ENCODE measurements around the gene CHST8. TPM values are rescaled to one million over a fixed set of nuclear protein-coding genes. Genes with fewer than 3 reads are reported as not detected.

The CHST8 gene
- total and polyA plus RNA-seq, 4 experiments from 2014 or later, result not detected

DNA sequence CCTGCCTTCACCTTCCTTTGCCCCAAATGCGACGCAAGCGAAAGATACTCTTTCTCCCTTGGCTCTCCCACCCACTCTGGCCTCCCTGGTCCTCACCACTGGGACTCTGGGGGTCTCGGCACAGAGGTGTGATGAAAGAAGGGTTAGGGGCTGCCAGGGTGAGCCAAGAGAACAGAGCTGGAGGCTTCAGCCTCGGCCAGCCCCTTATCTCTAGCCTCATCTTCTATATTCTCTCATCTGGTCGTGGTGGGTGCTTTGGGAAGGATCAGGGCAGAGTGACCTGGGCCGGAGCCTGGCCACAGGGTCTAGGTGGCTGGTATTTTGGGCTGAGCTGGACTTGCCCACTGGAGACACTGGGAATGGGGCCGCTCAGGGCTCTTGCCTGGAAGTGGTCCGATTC is 103.8 kb downstream of the CHST8 start:
- H3K4me1 Mint-ChIP-seq, result no peaks in the 10 kb centered on the region
- no peak for DNase-seq
- no peaks in the 10 kb centered on the region for H3K4me1 ChIP-seq (ENCODE audit: insufficient read depth, low read length)
- no peaks in the 10 kb centered on the region for H3K27me3 ChIP-seq (ENCODE audit: insufficient read depth, low read length)
- no peaks in the 10 kb centered on the region for H3K36me3 ChIP-seq (ENCODE audit: insufficient read depth, low read length)
- H3K27ac ChIP-seq (ENCODE audit: low read depth, low read length), result no peak overlapping the region
- ChIA-PET CTCF (ENCODE audit: partially characterized antibody) (no interaction called here), POLR2A (ENCODE audit: partially characterized antibody) (no interaction called here)
- no peak overlapping the region for H3K4me3 Mint-ChIP-seq
- peaks cover 0 to 9% (median 0%) of the 10 kb centered on the region in 8 donors for H3K9me3 Mint-ChIP-seq
- H3K27ac Mint-ChIP-seq, result no peak overlapping the region
- H3K9me3 ChIP-seq (ENCODE audit: control insufficient read depth in 1 of 2, low read length in 2 of 2), result no peaks in the 10 kb centered on the region
- H3K27me3 Mint-ChIP-seq, result peaks cover 3 to 25% of the 10 kb centered on the region in 2 donors
- no peaks in the 10 kb centered on the region for H3K36me3 Mint-ChIP-seq
- no peak overlapping the region for H3K4me3 ChIP-seq (ENCODE audit: low read length in 2 of 2)
- intact Hi-C loops (cut with micrococcal nuclease), result no loop called here

GRCh38 chr19:33726756-33727155 is 105.0 kb downstream of the CHST8 start:
- H3K9me3 ChIP-seq (ENCODE audit: control insufficient read depth in 1 of 2, low read length in 2 of 2), result no peaks in the 10 kb centered on the region
- Mint-ChIP-seq H3K27me3 (peaks cover 3 to 23% of the 10 kb centered on the region in 2 donors), H3K27ac (no peak overlapping the region), H3K4me3 (no peak overlapping the region), H3K36me3 (no peaks in the 10 kb centered on the region), H3K9me3 (peaks cover 0 to 9% (median 0%) of the 10 kb centered on the region in 8 donors), H3K4me1 (no peaks in the 10 kb centered on the region)
- POLR2A ChIA-PET (ENCODE audit: partially characterized antibody), result no interaction called here
- no peaks in the 10 kb centered on the region for H3K36me3 ChIP-seq (ENCODE audit: insufficient read depth, low read length)
- H3K4me3 ChIP-seq (ENCODE audit: low read length in 2 of 2), result no peak overlapping the region
- intact Hi-C loops (cut with micrococcal nuclease), result no loop called here
- DNase-seq, result no peak
- CTCF ChIA-PET (ENCODE audit: partially characterized antibody), result no interaction called here
- H3K27ac ChIP-seq (ENCODE audit: low read depth, low read length), result no peak overlapping the region
- no peaks in the 10 kb centered on the region for H3K4me1 ChIP-seq (ENCODE audit: insufficient read depth, low read length)
- no peaks in the 10 kb centered on the region for H3K27me3 ChIP-seq (ENCODE audit: insufficient read depth, low read length)

DNA sequence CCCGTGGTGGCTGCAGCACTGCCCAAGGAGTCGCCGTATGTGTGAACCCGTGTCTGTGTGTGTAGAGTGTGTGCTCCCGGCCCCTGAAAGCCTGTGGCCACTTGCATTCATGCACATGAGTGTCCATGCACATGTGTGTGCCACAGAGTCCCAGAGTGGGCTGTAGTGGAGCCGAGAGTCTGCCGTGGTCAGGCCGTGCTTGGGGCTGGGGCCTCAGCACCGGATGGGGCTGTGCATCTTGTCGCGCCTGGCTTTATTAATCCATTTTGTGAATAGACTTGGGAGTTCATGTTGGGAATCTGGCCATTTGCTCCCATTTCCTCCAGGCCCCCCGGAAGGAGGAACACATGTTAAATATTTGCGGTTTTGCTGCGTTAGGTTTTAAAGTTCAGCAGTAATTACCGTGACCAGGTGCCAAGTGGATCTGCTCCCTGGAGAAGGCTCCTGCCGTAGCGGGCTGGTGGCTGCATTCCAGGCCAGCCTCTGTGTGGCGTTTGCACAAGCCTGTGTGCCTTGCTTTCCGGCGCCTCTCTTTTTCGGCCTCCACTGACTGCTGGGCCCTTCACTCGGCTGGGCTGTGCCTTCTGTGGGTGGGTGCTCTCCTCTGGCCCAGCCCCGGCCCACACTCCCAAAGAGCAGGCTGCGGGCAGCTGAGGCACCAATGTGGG is 105.7 kb downstream of the CHST8 start:
- Histone ChIP-seq H3K27me3 (ENCODE audit: insufficient read depth, low read length) (no peaks in the 10 kb centered on the region), H3K27ac (ENCODE audit: low read depth, low read length) (no peak overlapping the region), H3K4me1 (ENCODE audit: insufficient read depth, low read length) (no peaks in the 10 kb centered on the region), H3K36me3 (ENCODE audit: insufficient read depth, low read length) (no peaks in the 10 kb centered on the region), H3K9me3 (ENCODE audit: control insufficient read depth in 1 of 2, low read length in 2 of 2) (no peaks in the 10 kb centered on the region), H3K4me3 (ENCODE audit: low read length in 2 of 2) (no peak overlapping the region)
- no peak for DNase-seq
- Mint-ChIP-seq H3K4me3 (no peak overlapping the region), H3K9me3 (peaks cover 0 to 9% (median under 1%) of the 10 kb centered on the region in 8 donors), H3K36me3 (no peaks in the 10 kb centered on the region), H3K4me1 (no peaks in the 10 kb centered on the region), H3K27ac (no peak overlapping the region), H3K27me3 (peaks cover 2 to 21% of the 10 kb centered on the region in 2 donors)
- intact Hi-C loops (cut with micrococcal nuclease), result no loop called here
- ChIA-PET POLR2A (ENCODE audit: partially characterized antibody) (no interaction called here), CTCF (ENCODE audit: partially characterized antibody) (no interaction called here)

GRCh38 chr19:33728141-33728540 is 106.4 kb downstream of the CHST8 start:
- H3K27ac Mint-ChIP-seq, result no peak overlapping the region

GRCh38 chr19:33730858-33731607 is 109.3 kb downstream of the CHST8 start:
- intact Hi-C loops (cut with micrococcal nuclease), result no loop called here
- no peaks in the 10 kb centered on the region for H3K4me1 Mint-ChIP-seq
- Histone ChIP-seq H3K36me3 (ENCODE audit: insufficient read depth, low read length) (no peaks in the 10 kb centered on the region), H3K4me1 (ENCODE audit: insufficient read depth, low read length) (no peaks in the 10 kb centered on the region), H3K27ac (ENCODE audit: low read depth, low read length) (no peak overlapping the region), H3K9me3 (ENCODE audit: control insufficient read depth in 1 of 2, low read length in 2 of 2) (no peaks in the 10 kb centered on the region), H3K4me3 (ENCODE audit: low read length in 2 of 2) (no peak overlapping the region), H3K27me3 (ENCODE audit: insufficient read depth, low read length) (no peaks in the 10 kb centered on the region)
- H3K27ac Mint-ChIP-seq, result no peak overlapping the region
- H3K36me3 Mint-ChIP-seq, result no peaks in the 10 kb centered on the region
- DNase-seq, result no peak
- no peak overlapping the region for H3K4me3 Mint-ChIP-seq
- ChIA-PET POLR2A (ENCODE audit: partially characterized antibody) (no interaction called here), CTCF (ENCODE audit: partially characterized antibody) (no interaction called here)
- H3K27me3 Mint-ChIP-seq, result peaks cover 6 to 18% of the 10 kb centered on the region in 2 donors
- peaks cover 0 to 17% (median 5%) of the 10 kb centered on the region in 8 donors for H3K9me3 Mint-ChIP-seq

More at GRCh38 chr19:33728141-33728540, 106.4 kb downstream of the CHST8 start:
- DNase-seq, result no peak
- peaks cover 0 to 15% (median 4%) of the 10 kb centered on the region in 8 donors for H3K9me3 Mint-ChIP-seq
- H3K36me3 ChIP-seq (ENCODE audit: insufficient read depth, low read length), result no peaks in the 10 kb centered on the region
- POLR2A ChIA-PET (ENCODE audit: partially characterized antibody), result no interaction called here
- H3K4me1 Mint-ChIP-seq, result no peaks in the 10 kb centered on the region
- intact Hi-C loops (cut with micrococcal nuclease), result no loop called here
- no peaks in the 10 kb centered on the region for H3K4me1 ChIP-seq (ENCODE audit: insufficient read depth, low read length)
- H3K27me3 Mint-ChIP-seq, result peaks cover 2 to 15% of the 10 kb centered on the region in 2 donors
- H3K9me3 ChIP-seq (ENCODE audit: control insufficient read depth in 1 of 2, low read length in 2 of 2), result no peaks in the 10 kb centered on the region
- CTCF ChIA-PET (ENCODE audit: partially characterized antibody), result no interaction called here
- no peaks in the 10 kb centered on the region for H3K27me3 ChIP-seq (ENCODE audit: insufficient read depth, low read length)
- no peak overlapping the region for H3K4me3 Mint-ChIP-seq
- H3K4me3 ChIP-seq (ENCODE audit: low read length in 2 of 2), result no peak overlapping the region
- no peak overlapping the region for H3K27ac ChIP-seq (ENCODE audit: low read depth, low read length)
- H3K36me3 Mint-ChIP-seq, result no peaks in the 10 kb centered on the region

GRCh38 chr19:33731881-33732280 is 110.1 kb downstream of the CHST8 start:
- POLR2A ChIA-PET (ENCODE audit: partially characterized antibody), result no interaction called here
- Mint-ChIP-seq H3K27me3 (peaks cover 6 to 21% of the 10 kb centered on the region in 2 donors), H3K9me3 (peaks cover 0 to 17% (median 5%) of the 10 kb centered on the region in 8 donors), H3K4me1 (no peaks in the 10 kb centered on the region), H3K36me3 (no peaks in the 10 kb centered on the region), H3K27ac (no peak overlapping the region), H3K4me3 (no peak overlapping the region)
- no peak for DNase-seq
- intact Hi-C loops (cut with micrococcal nuclease), result no loop called here
- no peaks in the 10 kb centered on the region for H3K9me3 ChIP-seq (ENCODE audit: control insufficient read depth in 1 of 2, low read length in 2 of 2)
- CTCF ChIA-PET (ENCODE audit: partially characterized antibody), result no interaction called here
- no peaks in the 10 kb centered on the region for H3K27me3 ChIP-seq (ENCODE audit: insufficient read depth, low read length)
- H3K4me3 ChIP-seq (ENCODE audit: low read length in 2 of 2), result no peak overlapping the region
- H3K4me1 ChIP-seq (ENCODE audit: insufficient read depth, low read length), result no peaks in the 10 kb centered on the region
- no peaks in the 10 kb centered on the region for H3K36me3 ChIP-seq (ENCODE audit: insufficient read depth, low read length)
- H3K27ac ChIP-seq (ENCODE audit: low read depth, low read length), result no peak overlapping the region

DNA sequence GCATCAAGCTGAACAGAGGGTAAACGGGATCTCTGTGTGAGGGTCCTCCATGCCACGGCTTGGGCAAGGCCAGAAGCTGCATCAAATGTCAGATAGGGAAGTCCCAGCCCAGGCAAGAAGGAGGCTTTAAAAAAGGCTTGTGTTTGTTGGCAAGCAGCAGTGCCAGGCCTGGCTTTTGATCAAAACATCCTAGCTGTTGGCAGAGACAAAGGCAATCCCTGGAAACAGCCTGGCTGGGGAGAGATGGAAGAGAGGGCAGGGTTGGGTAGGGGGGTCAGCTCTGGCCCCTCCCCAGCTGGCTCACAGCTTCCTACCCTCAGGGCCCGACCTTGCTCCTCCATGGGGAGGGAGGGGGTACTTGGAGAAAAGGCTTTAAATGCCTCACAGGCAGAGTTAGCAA is 113.2 kb downstream of the CHST8 start:
- intact Hi-C loops (cut with micrococcal nuclease), result no loop called here
- ChIA-PET POLR2A (ENCODE audit: partially characterized antibody) (no interaction called here), CTCF (ENCODE audit: partially characterized antibody) (no interaction called here)
- no peak overlapping the region for H3K27ac ChIP-seq (ENCODE audit: low read depth, low read length)
- Mint-ChIP-seq H3K27me3 (peaks cover 7 to 15% of the 10 kb centered on the region in 2 donors), H3K27ac (no peak overlapping the region), H3K36me3 (no peaks in the 10 kb centered on the region), H3K4me3 (no peak overlapping the region), H3K4me1 (no peaks in the 10 kb centered on the region), H3K9me3 (peaks cover 0 to 14% (median 5%) of the 10 kb centered on the region in 8 donors)
- no peaks in the 10 kb centered on the region for H3K9me3 ChIP-seq (ENCODE audit: control insufficient read depth in 1 of 2, low read length in 2 of 2)
- no peak overlapping the region for H3K4me3 ChIP-seq (ENCODE audit: low read length in 2 of 2)
- no peaks in the 10 kb centered on the region for H3K4me1 ChIP-seq (ENCODE audit: insufficient read depth, low read length)
- no peaks in the 10 kb centered on the region for H3K36me3 ChIP-seq (ENCODE audit: insufficient read depth, low read length)
- no peaks in the 10 kb centered on the region for H3K27me3 ChIP-seq (ENCODE audit: insufficient read depth, low read length)
- DNase-seq, result no peak
